ENCODE measurements around the gene PPP1R1B. TPM values are rescaled to one million over a fixed set of nuclear protein-coding genes. Genes with fewer than 3 reads are reported as not detected.
A peak's percentile ranks its signal among the peaks of the same experiment; 100 is the strongest.

The PPP1R1B gene
- total RNA-seq, 1 experiment from 2014 or later = 8.3 TPM

DNA sequence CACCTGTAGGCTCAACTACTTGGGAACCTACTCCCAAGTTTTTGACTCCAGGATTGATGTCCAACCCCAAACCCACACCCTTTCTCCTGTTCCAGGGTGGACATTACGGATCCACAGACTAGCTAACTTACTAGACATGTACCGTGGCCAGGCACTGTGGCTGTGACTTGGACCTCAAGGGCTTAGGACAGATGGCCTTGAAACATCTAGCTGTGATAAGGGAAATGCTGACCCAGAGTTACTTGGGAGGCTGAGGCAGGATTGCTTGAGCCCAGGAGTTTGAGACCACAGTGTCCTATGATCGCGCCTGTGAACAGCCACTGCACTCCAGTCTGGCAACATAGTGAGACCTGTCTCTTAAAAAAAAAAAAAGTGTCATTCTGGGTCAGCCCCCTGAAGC is 14.3 kb downstream of the PPP1R1B start:
- H3K4me1 Mint-ChIP-seq (ENCODE audit: low read depth, unreplicated experiment) = peaks cover 78% of the 10 kb centered on the region
- no TSS peak for BruUV-seq (replicated peaks)
- CTCF ChIA-PET = interaction anchor here (0.6 to 161.2 kb wide), 14 partner anchors 20 to 1025 kb away, joined by 3 to 42089 read pairs (median 18); partner anchors contain the start of genes ERBB2, GRB7, GSDMA and GSDMB
- TF ChIP-seq, protein P1, sequence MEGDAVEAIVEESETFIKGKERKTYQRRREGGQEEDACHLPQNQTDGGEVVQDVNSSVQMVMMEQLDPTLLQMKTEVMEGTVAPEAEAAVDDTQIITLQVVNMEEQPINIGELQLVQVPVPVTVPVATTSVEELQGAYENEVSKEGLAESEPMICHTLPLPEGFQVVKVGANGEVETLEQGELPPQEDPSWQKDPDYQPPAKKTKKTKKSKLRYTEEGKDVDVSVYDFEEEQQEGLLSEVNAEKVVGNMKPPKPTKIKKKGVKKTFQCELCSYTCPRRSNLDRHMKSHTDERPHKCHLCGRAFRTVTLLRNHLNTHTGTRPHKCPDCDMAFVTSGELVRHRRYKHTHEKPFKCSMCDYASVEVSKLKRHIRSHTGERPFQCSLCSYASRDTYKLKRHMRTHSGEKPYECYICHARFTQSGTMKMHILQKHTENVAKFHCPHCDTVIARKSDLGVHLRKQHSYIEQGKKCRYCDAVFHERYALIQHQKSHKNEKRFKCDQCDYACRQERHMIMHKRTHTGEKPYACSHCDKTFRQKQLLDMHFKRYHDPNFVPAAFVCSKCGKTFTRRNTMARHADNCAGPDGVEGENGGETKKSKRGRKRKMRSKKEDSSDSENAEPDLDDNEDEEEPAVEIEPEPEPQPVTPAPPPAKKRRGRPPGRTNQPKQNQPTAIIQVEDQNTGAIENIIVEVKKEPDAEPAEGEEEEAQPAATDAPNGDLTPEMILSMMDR (IDR thresholded peaks at IDR 0.05; ENCODE audit: unreplicated experiment) = no peak
- no peak overlapping the region for H3K4me3 Mint-ChIP-seq (ENCODE audit: low read depth, unreplicated experiment)
- H3K9me3 Mint-ChIP-seq (ENCODE audit: low read depth, unreplicated experiment) = no peaks in the 10 kb centered on the region
- DNase-seq = no peak
- peaks cover 44% of the 10 kb centered on the region for H3K36me3 Mint-ChIP-seq (ENCODE audit: insufficient read depth, unreplicated experiment)
- H3K27ac Mint-ChIP-seq (ENCODE audit: unreplicated experiment) = no peak overlapping the region
- no peaks in the 10 kb centered on the region for H3K27me3 Mint-ChIP-seq (ENCODE audit: unreplicated experiment)
- intact Hi-C loops (cut with micrococcal nuclease; ENCODE audit: unreplicated experiment) = no loop called here

DNA sequence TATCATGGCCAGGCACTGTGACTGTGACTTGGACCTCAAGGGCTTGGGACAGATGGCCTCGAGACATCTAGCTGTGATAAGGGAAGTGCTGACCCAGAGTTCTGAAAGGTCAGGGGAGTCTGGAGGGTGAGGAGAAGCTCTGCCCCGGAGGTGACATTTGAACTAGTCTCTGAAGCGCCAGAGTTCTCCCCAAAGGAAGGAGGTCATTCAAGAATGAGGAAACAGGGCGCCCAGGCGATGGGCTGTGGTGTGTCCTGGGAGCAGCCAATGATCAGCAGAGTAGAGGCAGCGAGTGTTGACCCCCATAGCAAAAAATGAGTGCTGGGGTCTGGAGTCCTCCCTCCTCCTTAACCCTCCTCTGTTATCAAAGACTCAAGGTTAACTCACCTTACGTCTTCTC is 15.1 kb downstream of the PPP1R1B start:
- CTCF ChIA-PET = interaction anchor here (0.5 to 161.2 kb wide), 16 partner anchors 21 to 926 kb away, joined by 3 to 42089 read pairs (median 6); partner anchors contain the start of genes ERBB2, GRB7, GSDMA and GSDMB
- peaks cover 37% of the 10 kb centered on the region for H3K36me3 Mint-ChIP-seq (ENCODE audit: insufficient read depth, unreplicated experiment)
- no peaks in the 10 kb centered on the region for H3K27me3 Mint-ChIP-seq (ENCODE audit: unreplicated experiment)
- intact Hi-C loops (cut with micrococcal nuclease; ENCODE audit: unreplicated experiment) = no loop called here
- H3K27ac Mint-ChIP-seq (ENCODE audit: unreplicated experiment) = no peak overlapping the region
- no TSS peak for BruUV-seq (replicated peaks)
- peaks cover 72% of the 10 kb centered on the region for H3K4me1 Mint-ChIP-seq (ENCODE audit: low read depth, unreplicated experiment)
- TF ChIP-seq, protein P1 (IDR thresholded peaks at IDR 0.05; ENCODE audit: unreplicated experiment) = no peak
- no peak overlapping the region for H3K4me3 Mint-ChIP-seq (ENCODE audit: low read depth, unreplicated experiment)
- peak; percentile 77 for DNase-seq
- H3K9me3 Mint-ChIP-seq (ENCODE audit: low read depth, unreplicated experiment) = no peaks in the 10 kb centered on the region

DNA sequence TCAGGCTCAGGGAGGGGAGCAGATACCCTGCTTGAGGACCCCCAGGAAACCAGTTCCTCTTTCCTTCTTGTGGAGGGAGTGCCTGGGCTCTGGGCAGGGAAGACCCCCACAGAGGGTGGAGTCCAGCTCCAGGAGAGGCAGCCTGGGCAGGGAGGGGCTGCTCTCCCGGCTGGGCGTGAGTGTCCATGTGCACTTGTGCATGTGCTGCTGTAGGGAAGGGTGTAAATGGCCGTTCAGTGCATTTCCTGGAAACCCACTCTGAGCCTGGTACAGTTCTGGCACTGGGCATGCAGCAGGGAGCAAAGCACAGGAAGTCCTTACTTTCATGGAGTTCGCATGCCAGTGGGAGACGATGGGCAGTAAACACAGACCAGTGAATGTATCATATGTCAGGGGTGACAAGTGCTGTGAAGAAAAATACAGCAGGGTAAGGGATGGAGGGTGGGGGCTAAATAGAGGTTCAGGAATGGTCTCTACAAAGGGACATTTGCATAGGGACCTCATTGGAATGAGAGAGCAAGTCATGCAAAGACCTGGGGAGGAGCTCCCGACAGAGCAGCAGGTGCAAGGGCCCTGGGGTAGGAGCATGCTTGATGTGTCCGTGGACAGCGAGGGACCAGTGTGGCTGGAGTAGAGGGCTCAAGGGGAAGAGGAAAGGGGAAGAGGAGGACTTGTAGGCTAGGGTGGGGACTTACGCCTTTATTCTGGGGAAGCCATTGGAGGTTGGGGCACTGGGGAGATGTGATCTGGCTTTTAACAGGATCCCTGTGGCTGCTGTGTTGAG is 15.7 kb downstream of the PPP1R1B start:
- Mint-ChIP-seq H3K27me3 (ENCODE audit: unreplicated experiment) (no peaks in the 10 kb centered on the region), H3K4me3 (ENCODE audit: low read depth, unreplicated experiment) (no peak overlapping the region), H3K4me1 (ENCODE audit: low read depth, unreplicated experiment) (peaks cover 70% of the 10 kb centered on the region), H3K36me3 (ENCODE audit: insufficient read depth, unreplicated experiment) (peaks cover 31% of the 10 kb centered on the region), H3K9me3 (ENCODE audit: low read depth, unreplicated experiment) (no peaks in the 10 kb centered on the region), H3K27ac (ENCODE audit: unreplicated experiment) (no peak overlapping the region)
- peak; percentile 76 for DNase-seq
- CTCF ChIA-PET = interaction anchor here (0.5 to 161.2 kb wide), 14 partner anchors 22 to 442 kb away, joined by 3 to 42089 read pairs (median 16); partner anchors contain the start of genes ERBB2, GRB7, GSDMA and GSDMB
- intact Hi-C loops (cut with micrococcal nuclease; ENCODE audit: unreplicated experiment) = no loop called here
- TF ChIP-seq, protein P1 (IDR thresholded peaks at IDR 0.05; ENCODE audit: unreplicated experiment) = no peak
- BruUV-seq (replicated peaks) = no TSS peak

DNA sequence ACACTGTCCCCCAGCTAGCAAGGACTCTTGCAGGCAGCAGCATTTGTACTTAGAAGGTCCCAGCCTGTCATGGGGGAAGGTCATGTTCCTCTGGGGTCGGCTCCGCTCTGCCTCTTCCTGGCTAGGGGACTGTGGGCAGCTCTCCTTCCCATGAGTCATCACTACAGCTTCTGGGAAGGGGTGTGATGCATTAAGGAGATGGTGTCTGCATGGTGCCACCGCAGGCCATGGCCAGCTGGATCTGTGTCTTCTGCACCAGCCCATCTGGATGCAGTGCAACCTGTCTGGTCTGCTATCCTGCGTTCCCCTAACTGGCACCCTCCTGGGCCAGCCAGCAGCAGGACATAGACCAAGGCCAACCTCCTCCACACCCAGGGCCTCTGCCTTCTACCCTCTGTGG is 16.5 kb downstream of the PPP1R1B start:
- Mint-ChIP-seq H3K27ac (ENCODE audit: unreplicated experiment) (no peak overlapping the region), H3K4me1 (ENCODE audit: low read depth, unreplicated experiment) (peaks cover 62% of the 10 kb centered on the region), H3K4me3 (ENCODE audit: low read depth, unreplicated experiment) (no peak overlapping the region), H3K9me3 (ENCODE audit: low read depth, unreplicated experiment) (no peaks in the 10 kb centered on the region), H3K36me3 (ENCODE audit: insufficient read depth, unreplicated experiment) (peaks cover 23% of the 10 kb centered on the region), H3K27me3 (ENCODE audit: unreplicated experiment) (no peaks in the 10 kb centered on the region)
- CTCF ChIA-PET = interaction anchor here (0.5 to 161.2 kb wide), 21 partner anchors 23 to 1020 kb away, joined by 3 to 42089 read pairs (median 5); partner anchors contain the start of genes CSF3, ERBB2, GRB7 and GSDMA
- no TSS peak for BruUV-seq (replicated peaks)
- TF ChIP-seq, protein P1 (IDR thresholded peaks at IDR 0.05; ENCODE audit: unreplicated experiment) = no peak
- no peak for DNase-seq
- intact Hi-C loops (cut with micrococcal nuclease; ENCODE audit: unreplicated experiment) = no loop called here
